ENCODE measurements around the gene RPL10. TPM values are rescaled to one million over a fixed set of nuclear protein-coding genes. Genes with fewer than 3 reads are reported as not detected.

Gene RPL10
- total RNA-seq, 1 donor = 3,230 TPM

GRCh38 chrX:154359362-154360154 lies 38.6 kb upstream of the RPL10 start:
- TF ChIP-seq CTCF (IDR thresholded peaks at IDR 0.05; ENCODE audit: insufficient read depth, low read length) = no peak

GRCh38 chrX:154360155-154360713 lies 37.9 kb upstream of the RPL10 start:
- TF ChIP-seq CTCF (IDR thresholded peaks at IDR 0.05; ENCODE audit: insufficient read depth, low read length) = no peak

More at GRCh38 chrX:154359362-154360154, 38.6 kb upstream of the RPL10 start:
- no peak for DNase-seq (ENCODE audit: low read depth)
- no peak overlapping the region for H3K4me3 ChIP-seq (ENCODE audit: low read depth, low read length)

GRCh38 chrX:154362085-154362742 lies 36.0 kb upstream of the RPL10 start:
- TF ChIP-seq CTCF (IDR thresholded peaks at IDR 0.05; ENCODE audit: insufficient read depth, low read length) = no peak
- no peak for DNase-seq (ENCODE audit: low read depth)
- no peak overlapping the region for H3K4me3 ChIP-seq (ENCODE audit: low read depth, low read length)

More at GRCh38 chrX:154360155-154360713, 37.9 kb upstream of the RPL10 start:
- no peak for DNase-seq (ENCODE audit: low read depth)
- H3K4me3 ChIP-seq (ENCODE audit: low read depth, low read length) = no peak overlapping the region

DNA sequence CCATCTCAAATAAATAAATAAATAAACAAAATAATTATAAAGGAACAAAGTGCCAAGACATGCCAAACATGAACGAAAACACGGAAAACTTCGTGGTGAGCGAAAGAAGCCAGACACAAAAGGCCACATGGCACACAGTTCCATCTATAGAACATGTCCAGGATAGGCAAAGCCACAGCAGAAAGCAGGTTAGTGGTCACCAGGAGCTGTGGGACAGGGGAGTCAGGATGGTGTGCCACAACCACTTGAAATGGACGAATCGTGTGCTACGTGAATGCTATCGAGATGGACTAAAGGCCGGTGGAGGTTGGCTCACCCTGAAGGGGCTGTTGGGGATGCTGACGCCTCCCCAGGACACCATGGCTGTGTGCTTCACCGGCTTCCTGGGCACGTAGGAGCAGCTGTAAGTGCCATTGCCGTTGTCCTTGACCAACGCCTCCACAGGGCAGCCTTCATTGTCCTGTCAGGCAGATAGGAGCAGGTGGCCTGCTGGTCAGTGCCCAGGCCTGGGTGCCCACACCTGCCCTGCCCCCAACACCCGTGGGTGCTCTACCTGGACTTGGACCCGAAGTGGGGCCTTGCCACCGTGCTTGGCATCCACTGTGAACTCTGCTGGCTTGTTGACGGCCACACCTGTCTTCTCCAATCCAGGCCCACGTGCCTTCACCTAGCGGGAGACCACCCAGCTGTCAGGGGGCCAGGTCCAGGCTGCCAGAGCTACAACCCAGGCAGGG lies 34.3 kb upstream of the RPL10 start:
- no peak for TF ChIP-seq CTCF (IDR thresholded peaks at IDR 0.05; ENCODE audit: insufficient read depth, low read length)
- no peak for DNase-seq (ENCODE audit: low read depth)

GRCh38 chrX:154365052-154365600 lies 33.1 kb upstream of the RPL10 start:
- no peak overlapping the region for H3K4me3 ChIP-seq (ENCODE audit: low read depth, low read length)
- TF ChIP-seq CTCF (IDR thresholded peaks at IDR 0.05; ENCODE audit: insufficient read depth, low read length) = no peak
- DNase-seq (ENCODE audit: low read depth) = no peak

More for the DNA sequence above, 34.3 kb upstream of the RPL10 start:
- no peak overlapping the region for H3K4me3 ChIP-seq (ENCODE audit: low read depth, low read length)

DNA sequence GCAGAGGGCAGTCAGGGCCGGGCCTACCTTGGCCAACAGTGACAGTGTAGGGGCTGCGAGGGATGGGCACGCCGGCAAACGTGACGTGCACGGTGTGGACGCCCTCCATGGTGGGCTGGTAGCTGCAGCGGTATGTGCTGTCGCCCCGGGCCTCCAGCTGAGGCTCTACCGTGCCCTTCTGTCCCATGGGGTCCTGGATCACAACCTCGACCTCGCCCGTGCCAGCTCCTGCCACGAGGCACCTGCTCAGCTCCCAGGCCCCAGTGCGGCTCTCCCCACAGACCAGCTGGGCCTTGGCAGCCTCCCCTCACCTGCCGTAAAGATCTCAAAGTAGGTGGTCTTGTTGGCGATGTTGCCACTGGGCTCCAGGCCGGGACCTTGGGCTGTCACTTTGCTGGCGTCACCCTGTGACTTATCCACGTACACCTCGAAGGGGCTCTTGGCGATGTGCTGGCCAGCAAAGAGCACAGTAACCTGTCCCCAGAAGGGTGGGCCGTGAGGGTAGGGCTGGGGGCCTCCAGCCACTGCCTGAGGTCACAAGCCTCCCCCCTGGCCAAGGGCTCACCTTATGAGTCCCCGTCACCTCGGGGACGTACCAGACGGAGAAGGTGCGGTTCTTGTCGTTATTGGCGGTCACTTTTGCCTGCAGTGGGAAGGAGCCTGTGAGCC lies 32.0 kb upstream of the RPL10 start:
- no peak for DNase-seq (ENCODE audit: low read depth)
- TF ChIP-seq CTCF (IDR thresholded peaks at IDR 0.05; ENCODE audit: insufficient read depth, low read length) = no peak
- no peak overlapping the region for H3K4me3 ChIP-seq (ENCODE audit: low read depth, low read length)
